ENCODE measurements around the gene MBOAT2. TPM values are rescaled to one million over a fixed set of nuclear protein-coding genes. Genes with fewer than 3 reads are reported as not detected.

MBOAT2 gene
- total RNA-seq, 1 experiment from 2014 or later: 16.8 TPM

GRCh38 chr2:8837795-8838140, 165.7 kb downstream of the MBOAT2 start:
- intact Hi-C loops (cut with micrococcal nuclease): no loop called here
- H3K79me2 ChIP-seq (ENCODE audit: insufficient read depth, low read length): peaks cover 34% of the 10 kb centered on the region
- POLR2A ChIA-PET: no interaction called here

More at GRCh38 chr2:8837795-8838140, 165.7 kb downstream of the MBOAT2 start:
- peak overlapping the region; percentile 79 for H3K4me2 ChIP-seq (ENCODE audit: low read length)
- ChIA-PET CTCF (no interaction called here), RAD21 (ENCODE audit: low non-redundant PET in 1 of 2, low total read pairs in 2 of 2, uncharacterized antibody in 2 of 2, unreplicated experiment in 2 of 2) (no interaction called here)
- H3K27ac ChIP-seq (ENCODE audit: low read depth, low read length): no peak overlapping the region
- BruUV-seq (replicated peaks): no TSS peak
- H3K36me3 ChIP-seq (ENCODE audit: control insufficient read depth in 1 of 2, insufficient read depth in 2 of 2, low read length in 2 of 2): no peaks in the 10 kb centered on the region
- no peak overlapping the region for H3K9ac ChIP-seq (ENCODE audit: low read length)
- 0 out of 4 replicates have a peak overlapping the region, but pooled peaks of 1 of the 2 experiments have one; percentile 87 for H3K4me3 ChIP-seq (replicated peaks in 1 of 2; ENCODE audit: low read depth in 1 of 2, low read length in 2 of 2)
- no peak for DNase-seq (ENCODE audit: low read depth, low spot score)
- TF ChIP-seq SP1 (IDR thresholded peaks at IDR 0.05; ENCODE audit: low read depth) (no peak), ZFX (IDR thresholded peaks at IDR 0.05) (no peak), FOSL1 (IDR thresholded peaks at IDR 0.05; ENCODE audit: low read depth) (no peak), EZH2 (IDR thresholded peaks at IDR 0.05) (no peak), ELF1 (IDR thresholded peaks at IDR 0.05; ENCODE audit: borderline replicate concordance, low read depth) (no peak), SIN3A (IDR thresholded peaks at IDR 0.05; ENCODE audit: low read depth) (no peak), JUND (IDR thresholded peaks at IDR 0.05) (no peak), SRF (IDR thresholded peaks at IDR 0.05; ENCODE audit: low read depth) (no peak), REST (IDR thresholded peaks at IDR 0.05; ENCODE audit: low read depth) (no peak), YY1 (IDR thresholded peaks at IDR 0.05; ENCODE audit: extremely low read depth, insufficient replicate concordance, low read depth, low read length) (no peak), CBX3 (IDR thresholded peaks at IDR 0.05; ENCODE audit: low read depth) (no peak), EGR1 (IDR thresholded peaks at IDR 0.05; ENCODE audit: low read depth) (no peak), TCF7L2 (IDR thresholded peaks at IDR 0.05; ENCODE audit: borderline replicate concordance, extremely low read depth, insufficient read depth, insufficient read length) (no peak), EZH2phosphoT487 (IDR thresholded peaks at IDR 0.05; ENCODE audit: borderline replicate concordance) (no peak), POLR2AphosphoS5 (IDR thresholded peaks at IDR 0.05; ENCODE audit: low read depth, low read length) (no peak)
- H4K20me1 ChIP-seq (ENCODE audit: insufficient read depth): no peaks in the 10 kb centered on the region
- peak overlapping the region; percentile 81 for H2AFZ ChIP-seq (ENCODE audit: low read depth, low read length, poor library complexity, severe bottlenecking)
- peaks cover 5 to 11% of the 10 kb centered on the region in 2 experiments; a peak in 3 of 4 replicates for H3K4me1 ChIP-seq (ENCODE audit: control insufficient read depth in 1 of 2, insufficient read depth in 2 of 2, low read length in 2 of 2)
- peak; percentile 34 for ATAC-seq
- no peaks in the 10 kb centered on the region for H3K9me3 ChIP-seq (ENCODE audit: control insufficient read depth in 1 of 2, insufficient read depth in 1 of 2, low read depth in 1 of 2, low read length in 2 of 2)
- H3K9me2 ChIP-seq (ENCODE audit: insufficient read depth): no peaks in the 10 kb centered on the region
- H3K27me3 ChIP-seq (ENCODE audit: insufficient read depth, low read length): no peaks in the 10 kb centered on the region

All from HCT116 (cell line).